SU-DHL-6 (cell line): ENCODE measurements around the gene MRRF.

Source experiments
- H2AFZ ChIP-seq: fragments of 200-600 bp; sonication (generic); 2 replicates; pipeline ENCODE4 v1.6.1; 2014; ENCODE audit warnings: low read depth, mild to moderate bottlenecking, moderate library complexity, mixed read lengths, antibody characterized with exemption, low read length; ENCODE audit not compliant: severe bottlenecking
- H3F3A ChIP-seq: fragments of 200-600 bp; shearing (Covaris generic); 2 replicates; pipeline ENCODE4 v1.6.0; 2016; ENCODE audit warnings: antibody characterized with exemption, mild to moderate bottlenecking; ENCODE audit not compliant: insufficient read depth
- H3K27ac ChIP-seq: fragments of 200-600 bp; sonication (generic); 2 replicates; pipeline ENCODE4 v1.5.1; 2016; ENCODE audit warnings: low read depth, mild to moderate bottlenecking, low read length, moderate library complexity, mixed read lengths
- H3K27me3 ChIP-seq: fragments of 200-600 bp; sonication (generic), shearing (Covaris generic); 2 replicates; pipeline ENCODE4 v1.6.0; 2014; ENCODE audit warnings: mild to moderate bottlenecking, low read length
- H3K36me3 ChIP-seq: fragments of 200-600 bp; sonication (generic); 2 replicates; pipeline ENCODE4 v1.6.1; 2014; ENCODE audit warnings: mild to moderate bottlenecking, low read length, mixed read lengths
- H3K4me2 ChIP-seq: fragments of 300-600, 200-600 bp; shearing (Covaris generic), sonication (generic); 2 replicates; pipeline ENCODE4 v1.6.0; 2014; ENCODE audit warnings: low read length, low read depth, mild to moderate bottlenecking; ENCODE audit not compliant: poor library complexity, severe bottlenecking
- H3K4me3 ChIP-seq: fragments of 200-600 bp; sonication (generic); 2 replicates; pipeline ENCODE4 v1.5.1; 2014; ENCODE audit warnings: antibody characterized with exemption, low read length, mild to moderate bottlenecking, mixed read lengths; ENCODE audit not compliant: insufficient read depth, poor library complexity, severe bottlenecking
- H3K79me2 ChIP-seq: fragments of 200-600 bp; sonication (generic); 2 replicates; pipeline ENCODE4 v1.6.1; 2014; ENCODE audit warnings: mild to moderate bottlenecking, low read length, moderate library complexity; ENCODE audit not compliant: insufficient read depth
- H3K9ac ChIP-seq: fragments of 200-600 bp; sonication (generic); 2 replicates; pipeline ENCODE4 v1.7.0; 2014; ENCODE audit warnings: mild to moderate bottlenecking, low read length
- H3K9me2 ChIP-seq: fragments of 200-600 bp; sonication (generic); replicated peaks from 2 replicates; pipeline ENCODE4 v1.6.1; 2014; ENCODE audit warnings: low read length; ENCODE audit not compliant: insufficient read depth
- H3K9me3 ChIP-seq: fragments of 200-600 bp; sonication (generic); 2 replicates; pipeline ENCODE4 v1.6.1; 2014; ENCODE audit warnings: low read length, mixed read lengths; ENCODE audit not compliant: insufficient read depth
- H4K20me1 ChIP-seq: fragments of 200-600 bp; sonication (generic); 2 replicates; pipeline ENCODE4 v1.6.1; 2014; ENCODE audit warnings: low read depth, mild to moderate bottlenecking, antibody characterized with exemption, low read length, moderate library complexity, mixed read lengths
- CTCF ChIP-seq: fragments of 200-600 bp; sonication (generic); IDR thresholded peaks from one replicate; pipeline ENCODE4 v1.5.1; 2017; ENCODE audit warnings: antibody characterized with exemption, mild to moderate bottlenecking, low read length, moderate library complexity; ENCODE audit not compliant: insufficient read depth, poor library complexity, severe bottlenecking
- EZH2phosphoT487 ChIP-seq: fragments of 200-600 bp; sonication (generic), shearing (Covaris generic); conservative IDR thresholded peaks from 2 replicates; pipeline ENCODE4 v1.6.1; 2018; ENCODE audit warnings: mild to moderate bottlenecking, antibody characterized with exemption, low read length, moderate library complexity, mixed read lengths

The MRRF gene

GRCh38 chr9:122218935-122219855 lies 45.5 kb upstream of the MRRF start:
- Histone ChIP-seq H3K4me3 (no peak overlapping the region), H3K4me2 (no peak overlapping the region), H3K9me3 (no peaks in the 10 kb centered on the region), H3K79me2 (no peaks in the 10 kb centered on the region), H3F3A (no peaks in the 10 kb centered on the region), H3K27ac (no peak overlapping the region), H3K9ac (no peak overlapping the region), H3K36me3 (no peaks in the 10 kb centered on the region), H2AFZ (no peak overlapping the region), H4K20me1 (no peaks in the 10 kb centered on the region), H3K27me3 (no peaks in the 10 kb centered on the region), H3K9me2 (no peaks in the 10 kb centered on the region)
- no peak for TF ChIP-seq CTCF
- no peak for TF ChIP-seq EZH2phosphoT487

GRCh38 chr9:122219856-122220672 lies 44.6 kb upstream of the MRRF start:
- no peaks in the 10 kb centered on the region for H3K9me2 ChIP-seq
- no peak overlapping the region for H3K4me3 ChIP-seq
- H3K9me3 ChIP-seq = no peaks in the 10 kb centered on the region
- H3K79me2 ChIP-seq = no peaks in the 10 kb centered on the region
- no peak overlapping the region for H2AFZ ChIP-seq
- H3F3A ChIP-seq = no peaks in the 10 kb centered on the region
- no peaks in the 10 kb centered on the region for H4K20me1 ChIP-seq
- no peak overlapping the region for H3K4me2 ChIP-seq
- no peak overlapping the region for H3K9ac ChIP-seq
- H3K36me3 ChIP-seq = no peaks in the 10 kb centered on the region
- TF ChIP-seq EZH2phosphoT487 = no peak
- H3K27me3 ChIP-seq = no peaks in the 10 kb centered on the region
- H3K27ac ChIP-seq = no peak overlapping the region

GRCh38 chr9:122220673-122221182 lies 44.0 kb upstream of the MRRF start:
- Histone ChIP-seq H3K79me2 (no peaks in the 10 kb centered on the region), H3F3A (no peaks in the 10 kb centered on the region), H2AFZ (no peak overlapping the region), H3K9me2 (no peaks in the 10 kb centered on the region), H3K9ac (no peak overlapping the region), H3K4me3 (no peak overlapping the region), H3K9me3 (no peaks in the 10 kb centered on the region), H3K27me3 (no peaks in the 10 kb centered on the region), H3K4me2 (no peak overlapping the region), H4K20me1 (no peaks in the 10 kb centered on the region), H3K27ac (no peak overlapping the region), H3K36me3 (no peaks in the 10 kb centered on the region)
- TF ChIP-seq CTCF (no peak), EZH2phosphoT487 (no peak)
